Transverse colon (tissue), 4 donors: Measurements from ENCODE around the gene ZNF516. TPM values are rescaled to one million over a fixed set of nuclear protein-coding genes. Genes with fewer than 3 reads are reported as not detected.
A peak's percentile ranks its signal among the peaks of the same experiment; 100 is the strongest.

Source experiments
- DNase-seq: peaks from one replicate; pipeline ENCODE4 v3.0.0-alpha.2; 2019
- H3K27ac ChIP-seq, 4 donors: fragments of 200-600 bp; sonication (generic); 2 replicates each; pipeline ENCODE4 v1.5.1; 2016 to 2018; ENCODE audit warnings: inconsistent platforms in 4 of 4
- H3K27me3 ChIP-seq: fragments of 200-600 bp; sonication (generic); 2 replicates; pipeline ENCODE4 v1.5.1; 2017; ENCODE audit warnings: inconsistent platforms
- H3K36me3 ChIP-seq, 4 donors: fragments of 200-600 bp; sonication (generic); 2 replicates each; pipeline ENCODE4 v1.5.1; 2017 to 2019; ENCODE audit warnings: inconsistent platforms in 4 of 4
- H3K4me1 ChIP-seq, 4 donors: fragments of 200-600 bp; sonication (generic); 2 replicates each; pipeline ENCODE4 v1.5.1; 2017 to 2020; ENCODE audit warnings: inconsistent platforms in 4 of 4
- H3K4me3 ChIP-seq, 4 donors: fragments of 200-600 bp; sonication (generic); 1 replicate in 1 of 4; 2 replicates in 3 of 4; pipeline versions ENCODE4 v1.5.1 to v1.6.1; 2017 to 2019; ENCODE audit warnings: inconsistent platforms in 4 of 4
- H3K9me3 ChIP-seq, 2 donors: fragments of 200-600 bp; sonication (generic); 2 replicates each; pipeline ENCODE4 v1.5.1; 2017 to 2019; ENCODE audit warnings: inconsistent platforms in 2 of 2
- EP300 ChIP-seq: sonication (generic); formaldehyde crosslinking; IDR thresholded peaks from one replicate; pipeline ENCODE4 v1.6.1; 2017; ENCODE audit warnings: antibody characterized with exemption, low read depth
- POLR2A ChIP-seq: fragments of 450-650 bp; IDR thresholded peaks from one replicate; pipeline ENCODE4 v1.6.1; 2016; ENCODE audit warnings: antibody characterized with exemption, mild to moderate bottlenecking, moderate library complexity
- POLR2AphosphoS5 ChIP-seq, 3 donors: sonication (generic); formaldehyde crosslinking; IDR thresholded peaks; one replicate each; pipeline ENCODE4 v1.6.1; 2016; ENCODE audit warnings: antibody characterized with exemption in 3 of 3
- WGBS, 2 donors: methylation state at CpG; one replicate each; pipeline ENCODE4 v1.1.5; 2018; ENCODE audit warnings: low coverage in 1 of 2; 5-methylcytosine and 5-hydroxymethylcytosine counted together
- in situ Hi-C, 4 donors: fragments of 200-750 bp; cut with MboI; loops; one replicate each; pipeline versions ENCODE4 v1.15.0 to v1.15.1; 2017; ENCODE audit warnings: low sequenced_read_pairs in 3 of 4, low pct_ligation_motif_present in 1 of 4, low pct_unique_long_range_greater_than_20kb in 1 of 4
- intact Hi-C: fragments of 100-400 bp; cut with DNase I; formaldehyde crosslinking; loops from one replicate; pipeline ENCODE4 v1.15.1; 2023; ENCODE audit warnings: low total_unique reads
- total RNA-seq, 4 donors: library from RNA; depleted of rRNA; stranded (reverse); fragments of >200 nt; gene quantifications; one replicate each; pipeline ENCODE4 v1.1.0, GENCODE V29; 2016
- TF ChIP-seq, protein P1 (sequence below), 5 experiments: fragments of 200-600 bp in 3 of 5; fragments of 450-650 bp in 2 of 5; sonication (generic) in 3 of 5; IDR thresholded peaks; 1 replicate in 2 of 5; 2 replicates in 3 of 5; pipeline ENCODE4 v1.5.1; 2016 to 2017; ENCODE audit warnings: antibody characterized with exemption in 5 of 5, inconsistent platforms in 3 of 5, mild to moderate bottlenecking in 2 of 5, moderate library complexity in 1 of 5

The ZNF516 gene
- total RNA-seq, 4 donors from 2014 or later: 19.4 to 37.8 (median 26.7) TPM

DNA sequence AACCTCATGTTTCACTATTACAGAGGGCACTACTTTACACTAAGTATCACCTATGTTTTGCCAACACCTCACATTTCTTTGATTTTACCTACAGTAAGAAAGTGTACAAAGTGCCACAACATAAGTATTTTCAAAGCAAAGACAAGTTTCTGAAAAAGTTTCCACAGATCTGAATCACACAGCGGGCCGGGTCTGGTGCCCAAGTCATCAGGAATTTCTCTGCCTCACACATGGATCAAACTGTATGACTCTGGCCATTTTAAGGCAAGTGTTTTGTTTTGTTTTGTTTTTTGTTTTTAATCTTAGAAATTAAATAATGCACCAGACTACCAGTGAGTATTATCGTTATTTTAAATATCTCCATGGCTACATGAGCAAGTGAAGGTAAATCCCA lies 73.4 kb downstream of the ZNF516 start:
- Histone ChIP-seq H3K4me1 (peaks cover 0 to 21% (median 2%) of the 10 kb centered on the region in 4 donors), H3K4me3 (no peak overlapping the region), H3K9me3 (no peaks in the 10 kb centered on the region), H3K27ac (no peak overlapping the region), H3K36me3 (no peaks in the 10 kb centered on the region), H3K27me3 (no peaks in the 10 kb centered on the region)
- intact Hi-C loops (no loop called here), in situ Hi-C loops (no loop called here)
- 86 to 98% methylated on average over 1 to 3 of the region's 3 CpGs for WGBS, 2 donors
- TF ChIP-seq POLR2AphosphoS5 (IDR thresholded peaks at IDR 0.05) (no peak), POLR2A (no peak), EP300 (no peak)
- TF ChIP-seq, protein P1, sequence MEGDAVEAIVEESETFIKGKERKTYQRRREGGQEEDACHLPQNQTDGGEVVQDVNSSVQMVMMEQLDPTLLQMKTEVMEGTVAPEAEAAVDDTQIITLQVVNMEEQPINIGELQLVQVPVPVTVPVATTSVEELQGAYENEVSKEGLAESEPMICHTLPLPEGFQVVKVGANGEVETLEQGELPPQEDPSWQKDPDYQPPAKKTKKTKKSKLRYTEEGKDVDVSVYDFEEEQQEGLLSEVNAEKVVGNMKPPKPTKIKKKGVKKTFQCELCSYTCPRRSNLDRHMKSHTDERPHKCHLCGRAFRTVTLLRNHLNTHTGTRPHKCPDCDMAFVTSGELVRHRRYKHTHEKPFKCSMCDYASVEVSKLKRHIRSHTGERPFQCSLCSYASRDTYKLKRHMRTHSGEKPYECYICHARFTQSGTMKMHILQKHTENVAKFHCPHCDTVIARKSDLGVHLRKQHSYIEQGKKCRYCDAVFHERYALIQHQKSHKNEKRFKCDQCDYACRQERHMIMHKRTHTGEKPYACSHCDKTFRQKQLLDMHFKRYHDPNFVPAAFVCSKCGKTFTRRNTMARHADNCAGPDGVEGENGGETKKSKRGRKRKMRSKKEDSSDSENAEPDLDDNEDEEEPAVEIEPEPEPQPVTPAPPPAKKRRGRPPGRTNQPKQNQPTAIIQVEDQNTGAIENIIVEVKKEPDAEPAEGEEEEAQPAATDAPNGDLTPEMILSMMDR (IDR thresholded peaks at IDR 0.05): no peak
- DNase-seq: no peak

DNA sequence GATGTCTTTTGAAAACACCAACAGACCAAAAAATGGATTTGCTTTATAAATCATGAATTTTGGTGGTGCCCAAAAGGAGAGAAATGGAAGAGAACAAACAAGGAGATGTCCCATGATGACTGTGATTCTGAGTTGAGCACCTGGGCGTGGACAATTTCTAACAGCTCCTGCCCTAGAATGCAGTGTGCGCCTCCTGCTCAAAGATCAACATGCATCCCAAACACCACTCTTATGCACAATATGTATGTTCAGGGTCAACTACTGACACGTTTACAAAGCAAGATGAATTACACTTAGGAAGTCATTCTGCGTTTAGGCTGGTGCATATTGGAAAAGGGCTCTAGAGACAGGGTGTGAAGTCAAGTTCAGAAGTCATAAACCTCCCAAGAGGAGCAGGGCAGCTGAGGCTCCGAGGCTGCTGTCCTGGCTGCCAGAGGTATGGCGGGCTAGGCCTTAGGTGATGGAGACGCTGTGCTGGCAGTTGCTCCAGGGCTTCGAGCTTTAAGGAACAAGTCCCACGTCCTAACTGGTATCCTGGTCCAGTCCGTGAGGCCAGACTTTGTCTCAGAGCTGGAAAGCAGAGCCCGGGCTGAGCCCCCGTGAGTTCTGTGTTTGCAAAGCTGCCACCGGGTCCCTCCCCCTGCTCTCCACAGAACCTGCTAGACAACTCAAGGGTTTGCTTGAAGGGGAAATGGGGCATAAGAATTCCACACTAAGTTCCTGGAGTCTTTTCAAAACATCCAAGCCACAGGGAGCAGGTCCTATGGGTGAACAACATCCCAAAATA lies 74.0 kb downstream of the ZNF516 start:
- DNase-seq: no peak
- WGBS, 2 donors: 69 to 83% methylated on average over 1 to 13 of the region's 13 CpGs
- H3K9me3 ChIP-seq: no peaks in the 10 kb centered on the region
- in situ Hi-C loops (no loop called here), intact Hi-C loops (no loop called here)
- H3K36me3 ChIP-seq: no peaks in the 10 kb centered on the region
- H3K27me3 ChIP-seq: no peaks in the 10 kb centered on the region
- peaks cover 0 to 20% (median 2%) of the 10 kb centered on the region in 4 donors for H3K4me1 ChIP-seq
- H3K27ac ChIP-seq: no peak overlapping the region
- TF ChIP-seq EP300: no peak
- H3K4me3 ChIP-seq: no peak overlapping the region

DNA sequence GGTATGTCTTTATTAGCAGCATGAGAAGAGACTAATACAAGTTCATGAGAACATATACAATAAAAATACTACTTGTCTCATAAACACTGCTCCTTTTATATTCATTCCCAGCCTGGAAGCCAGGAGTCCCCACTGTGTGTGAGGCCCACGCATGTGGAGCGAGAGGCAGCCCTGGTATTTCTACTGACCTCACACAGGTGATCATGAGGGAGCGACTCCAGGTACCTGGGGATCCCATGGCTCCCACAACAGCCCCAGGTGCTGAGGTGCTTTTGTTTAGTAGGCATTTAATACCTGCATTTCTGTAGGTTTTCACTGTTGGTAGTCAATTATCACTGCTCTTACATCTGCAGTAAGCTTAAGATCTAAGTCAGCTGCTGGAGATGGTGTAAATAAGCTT lies 75.2 kb downstream of the ZNF516 start:
- Histone ChIP-seq H3K4me1 (peaks cover 0 to 15% (median 2%) of the 10 kb centered on the region in 4 donors), H3K9me3 (no peaks in the 10 kb centered on the region), H3K36me3 (no peaks in the 10 kb centered on the region), H3K4me3 (no peak overlapping the region), H3K27ac (no peak overlapping the region), H3K27me3 (no peaks in the 10 kb centered on the region)
- no peak for DNase-seq
- intact Hi-C loops (no loop called here), in situ Hi-C loops (no loop called here)
- 93 to 100% methylated on average over 1 to 3 of the region's 3 CpGs for WGBS, 2 donors
- TF ChIP-seq EP300 (no peak), POLR2A (no peak), POLR2AphosphoS5 (IDR thresholded peaks at IDR 0.05) (no peak)
- TF ChIP-seq, protein P1 (IDR thresholded peaks at IDR 0.05): no peak

DNA sequence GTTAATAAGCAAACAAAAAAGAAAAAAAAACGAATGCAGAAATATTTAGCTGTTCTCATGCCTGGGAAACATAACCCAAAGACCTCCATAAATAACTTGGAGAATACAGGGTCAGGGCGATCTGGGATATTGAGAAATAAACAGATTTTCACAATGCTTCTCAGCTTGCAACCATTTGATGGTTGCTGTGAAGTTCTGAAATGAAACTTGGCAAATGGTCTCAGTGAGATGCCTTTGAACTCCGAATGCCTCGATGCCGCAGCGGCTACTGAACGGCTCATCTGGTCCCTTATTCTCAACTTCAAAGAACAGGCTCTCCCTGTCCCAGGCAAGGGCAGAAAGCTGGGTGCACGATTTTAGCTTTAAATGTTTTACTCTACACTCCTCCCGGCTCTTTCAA lies 78.1 kb downstream of the ZNF516 start:
- 41 to 67% methylated on average over 9 of the region's 9 CpGs for WGBS, 2 donors

More for the DNA sequence above, 78.1 kb downstream of the ZNF516 start:
- H3K27ac ChIP-seq: peak overlapping the region in 1 of 4 donors; percentile 32
- H3K9me3 ChIP-seq: no peaks in the 10 kb centered on the region
- peak in 2 of 3 donors; percentile 5 to 16 for TF ChIP-seq POLR2AphosphoS5 (IDR thresholded peaks at IDR 0.05)
- TF ChIP-seq, protein P1 (IDR thresholded peaks at IDR 0.05): no peak
- peaks cover 0 to 29% (median 6%) of the 10 kb centered on the region in 4 donors for H3K4me1 ChIP-seq
- no peaks in the 10 kb centered on the region for H3K27me3 ChIP-seq
- no peaks in the 10 kb centered on the region for H3K36me3 ChIP-seq
- in situ Hi-C loops: no loop called here
- no peak overlapping the region for H3K4me3 ChIP-seq
- DNase-seq: peak; percentile 9
- intact Hi-C loops: no loop called here
